H1 (cell line): ENCODE data around the gene DYNLT5. TPM values are rescaled to one million over a fixed set of nuclear protein-coding genes. Genes with fewer than 3 reads are reported as not detected.

Experiments used
- NRF1 ChIP-seq: IDR thresholded peaks from 2 replicates; pipeline ENCODE4 v1.6.1; 2011; ENCODE audit warnings: mild to moderate bottlenecking, low read depth, low read length, improper control_type of control experiment
- TCF12 ChIP-seq: IDR thresholded peaks from 2 replicates; pipeline ENCODE4 v1.6.1; 2011; ENCODE audit warnings: low read depth, mild to moderate bottlenecking, low read length
- polyA plus RNA-seq, 7 experiments: library from polyadenylated mRNA; depleted of rRNA in 3 of 7; stranded (reverse) in 5 of 7; unstranded in 2 of 7; fragments of >200 nt in 5 of 7; fragments of 200-250 nt in 2 of 7; gene quantifications; 1 replicate in 5 of 7; 2 replicates in 1 of 7; 4 replicates in 1 of 7; pipeline versions ENCODE4 v1.2.1 to v1.2.3, GENCODE V29; 2011 to 2013; ENCODE audit warnings: missing spikeins in 2 of 7, mixed read lengths in 2 of 7
- total RNA-seq: library from RNA; stranded (reverse); fragmentation: NEBNext Ultra II Directional; extraction: Animal tissue kit (Norgen Biotek cat#: 25700); gene quantifications from 2 replicates; pipeline ENCODE4 v1.2.1, GENCODE V29; 2021

DYNLT5 gene
- total and polyA plus RNA-seq, 2 of the 8 experiments (the other 6 are each of a cell fraction or from before 2014, with no cell fraction given), result 0.93 to 1.5 TPM

DNA sequence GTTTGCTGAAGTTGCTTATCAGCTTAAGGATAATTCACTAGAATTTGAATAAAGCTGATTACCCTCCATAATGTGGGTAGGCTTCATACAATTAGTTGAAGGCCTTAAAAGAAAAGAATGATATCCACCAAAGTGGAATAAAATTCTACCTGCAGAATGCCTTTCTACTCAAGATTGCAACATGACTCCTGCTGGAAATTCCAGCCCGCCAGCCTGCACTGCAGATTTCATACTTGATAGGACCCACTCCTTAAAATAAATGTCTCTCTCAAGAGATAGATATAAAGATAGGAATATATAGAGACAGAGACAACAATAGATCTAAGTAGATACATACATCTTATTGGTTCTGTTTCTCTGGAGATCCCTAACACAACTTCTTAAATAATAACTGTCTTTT lies 72.5 kb downstream of the DYNLT5 start (continued):
- TF ChIP-seq NRF1, result no peak
- no peak for TF ChIP-seq TCF12
- TF ChIP-seq, all 59 proteins: peak for 0

Other genes starting within 250 kb of the DYNLT5 start
- 2.0 and 2.1 TPM in 2 replicates for gene SGIP1, start 218.3 kb upstream of the DYNLT5 start, total RNA-seq
- 1.2 and 1.4 TPM in 2 replicates for gene SGIP1, start 218.3 kb upstream of the DYNLT5 start, polyA plus RNA-seq (2011; rRNA removed)
- gene INSL5, start 48.8 kb downstream of the DYNLT5 start, total RNA-seq, result not detected in 2 replicates
- not detected in 2 replicates for gene INSL5, start 48.8 kb downstream of the DYNLT5 start, polyA plus RNA-seq (2011; rRNA removed)
- gene DNAI4, start 172.4 kb downstream of the DYNLT5 start, total RNA-seq, result 2.1 and 4.0 TPM in 2 replicates
- gene DNAI4, start 172.4 kb downstream of the DYNLT5 start, polyA plus RNA-seq (2011; rRNA removed), result 0.08 and 0.32 TPM in 2 replicates
- 30.8 and 33.5 TPM in 2 replicates for gene MIER1, start 172.5 kb downstream of the DYNLT5 start, total RNA-seq
- gene MIER1, start 172.5 kb downstream of the DYNLT5 start, polyA plus RNA-seq (2011; rRNA removed), result 2.1 and 5.2 TPM in 2 replicates